Mesenchymal stem cell (in vitro differentiated cells and primary cell): ENCODE results near the gene SUCLG1.

Source experiments
- DNase-seq: peaks from one replicate; pipeline ENCODE4 v3.0.0-alpha.2; 2013
- H2AFZ ChIP-seq: one replicate; pipeline ENCODE4 v1.6.1; 2013; ENCODE audit warnings: low read depth, mild to moderate bottlenecking, control low read depth, inconsistent platforms, low read length, moderate library complexity
- H2AK5ac ChIP-seq: 2 replicates; pipeline ENCODE4 v1.6.1; 2013; ENCODE audit warnings: low read length, moderate library complexity, mild to moderate bottlenecking, inconsistent platforms; ENCODE audit not compliant: severe bottlenecking
- H2BK120ac ChIP-seq: one replicate; pipeline ENCODE4 v1.6.1; 2013; ENCODE audit warnings: low read depth, mild to moderate bottlenecking, inconsistent platforms, low read length, moderate library complexity
- H2BK12ac ChIP-seq, 2 experiments: one replicate each; pipeline ENCODE4 v1.6.1; 2013; ENCODE audit warnings: inconsistent platforms in 2 of 2, low read length in 2 of 2, mild to moderate bottlenecking in 2 of 2, moderate library complexity in 2 of 2, control low read depth in 1 of 2
- H2BK15ac ChIP-seq: one replicate; pipeline ENCODE4 v1.6.1; 2013; ENCODE audit warnings: mild to moderate bottlenecking, low read depth, inconsistent platforms; ENCODE audit not compliant: poor library complexity, severe bottlenecking
- H2BK5ac ChIP-seq: 2 replicates; pipeline ENCODE4 v1.6.1; 2013; ENCODE audit warnings: low read depth, mild to moderate bottlenecking, low read length, control low read depth, inconsistent platforms; ENCODE audit not compliant: poor library complexity, severe bottlenecking
- H3K14ac ChIP-seq, 2 experiments: one replicate each; pipeline ENCODE4 v1.6.1; 2013; ENCODE audit warnings: inconsistent platforms in 2 of 2, low read length in 2 of 2, control low read depth in 1 of 2, mild to moderate bottlenecking in 1 of 2, moderate library complexity in 1 of 2
- H3K18ac ChIP-seq, 2 experiments: one replicate each; pipeline ENCODE4 v1.6.1; 2013; ENCODE audit warnings: inconsistent platforms in 2 of 2, low read length in 2 of 2, control low read depth in 1 of 2, low read depth in 1 of 2, mild to moderate bottlenecking in 1 of 2
- H3K23ac ChIP-seq, 2 experiments: one replicate each; pipeline ENCODE4 v1.6.1; 2013; ENCODE audit warnings: inconsistent platforms in 2 of 2, low read length in 2 of 2, mild to moderate bottlenecking in 2 of 2, moderate library complexity in 2 of 2, control low read depth in 1 of 2
- H3K27ac ChIP-seq: 2 replicates; pipeline ENCODE4 v1.5.1; 2013; ENCODE audit warnings: mild to moderate bottlenecking, moderate library complexity, low read length, control low read depth, inconsistent platforms; ENCODE audit not compliant: poor library complexity, severe bottlenecking
- H3K27me3 ChIP-seq, 2 experiments: 2 replicates each; pipeline versions ENCODE4 v1.6.1 to v1.7.0; 2013; ENCODE audit warnings: low read length in 2 of 2, mild to moderate bottlenecking in 2 of 2, moderate library complexity in 2 of 2, control low read depth in 1 of 2, inconsistent platforms in 1 of 2; ENCODE audit not compliant: control insufficient read depth in 1 of 2, insufficient read depth in 1 of 2
- H3K36me3 ChIP-seq, 2 experiments: 2 replicates each; pipeline versions ENCODE4 v1.6.1 to v1.7.0; 2013; ENCODE audit warnings: low read length in 2 of 2, control low read depth in 1 of 2, inconsistent platforms in 1 of 2, low read depth in 1 of 2, mild to moderate bottlenecking in 1 of 2; ENCODE audit not compliant: insufficient read depth in 2 of 2, control insufficient read depth in 1 of 2
- H3K4ac ChIP-seq, 2 experiments: one replicate each; pipeline ENCODE4 v1.6.1; 2013; ENCODE audit warnings: inconsistent platforms in 2 of 2, low read length in 2 of 2, mild to moderate bottlenecking in 2 of 2, moderate library complexity in 2 of 2, control low read depth in 1 of 2, low read depth in 1 of 2
- H3K4me1 ChIP-seq: 2 replicates; pipeline ENCODE4 v1.6.1; 2013; ENCODE audit warnings: low read depth, low read length, control low read depth; ENCODE audit not compliant: control insufficient read depth, insufficient read depth
- H3K4me2 ChIP-seq: 2 replicates; pipeline ENCODE4 v1.6.1; 2013; ENCODE audit warnings: low read length, mild to moderate bottlenecking, inconsistent platforms; ENCODE audit not compliant: poor library complexity, severe bottlenecking
- H3K4me3 ChIP-seq, 2 experiments: 2 replicates each; pipeline versions ENCODE4 v1.5.1 to v1.7.0; 2013; ENCODE audit warnings: low read length in 2 of 2, mild to moderate bottlenecking in 2 of 2, control low read depth in 1 of 2, low read depth in 1 of 2; ENCODE audit not compliant: insufficient read depth in 1 of 2
- H3K79me1 ChIP-seq: replicated peaks from 2 replicates; pipeline ENCODE4 v1.6.1; 2013; ENCODE audit warnings: mild to moderate bottlenecking, control low read depth, low read length, inconsistent platforms; ENCODE audit not compliant: poor library complexity, severe bottlenecking
- H3K9ac ChIP-seq: 2 replicates; pipeline ENCODE4 v1.7.0; 2013; ENCODE audit warnings: mild to moderate bottlenecking, low read length, moderate library complexity
- H3K9me3 ChIP-seq: 2 replicates; pipeline ENCODE4 v1.7.0; 2013; ENCODE audit warnings: mild to moderate bottlenecking, low read length; ENCODE audit not compliant: control insufficient read depth
- H4K8ac ChIP-seq: one replicate; pipeline ENCODE4 v1.6.1; 2013; ENCODE audit warnings: inconsistent platforms, mild to moderate bottlenecking, low read length, moderate library complexity
- H4K91ac ChIP-seq: one replicate; pipeline ENCODE4 v1.6.1; 2013; ENCODE audit warnings: mild to moderate bottlenecking, low read length, inconsistent platforms
- WGBS: methylation state at CpG from one replicate; pipeline ENCODE4 v1.1.7; 2013; ENCODE audit warnings: mixed read lengths; 5-methylcytosine and 5-hydroxymethylcytosine counted together

Gene SUCLG1

GRCh38 chr2:84495539-84496146 is 36.6 kb upstream of the SUCLG1 start:
- no peak overlapping the region for H3K4me3 ChIP-seq
- H3K14ac ChIP-seq = no peak overlapping the region
- H2BK120ac ChIP-seq = no peak overlapping the region
- no peak overlapping the region for H2BK12ac ChIP-seq
- H3K23ac ChIP-seq = no peak overlapping the region
- no peaks in the 10 kb centered on the region for H3K27me3 ChIP-seq
- no peak overlapping the region for H2BK15ac ChIP-seq
- H3K9ac ChIP-seq = no peak overlapping the region
- H3K4me2 ChIP-seq = no peak overlapping the region
- H2AK5ac ChIP-seq = no peak overlapping the region
- H2AFZ ChIP-seq = no peak overlapping the region
- H3K36me3 ChIP-seq = no peaks in the 10 kb centered on the region
- no peak overlapping the region for H4K8ac ChIP-seq
- no peak overlapping the region for H4K91ac ChIP-seq
- no peak overlapping the region for H3K27ac ChIP-seq
- WGBS = 32% methylated on average over 8 of the region's 8 CpGs
- no peaks in the 10 kb centered on the region for H3K9me3 ChIP-seq
- H3K4me1 ChIP-seq = peaks cover 3% of the 10 kb centered on the region
- DNase-seq = peak; percentile 76
- no peak overlapping the region for H3K18ac ChIP-seq
- no peak overlapping the region for H3K4ac ChIP-seq
- H3K79me1 ChIP-seq = no peaks in the 10 kb centered on the region
- H2BK5ac ChIP-seq = no peak overlapping the region

- Histone ChIP-seq H4K8ac (no peak overlapping the region), H3K36me3 (no peaks in the 10 kb centered on the region), H4K91ac (no peak overlapping the region), H3K18ac (no peak overlapping the region), H2AFZ (peak overlapping the region; percentile 42), H3K4me2 (no peak overlapping the region), H3K4me1 (peaks cover 3% of the 10 kb centered on the region), H3K23ac (no peak overlapping the region), H3K27me3 (no peaks in the 10 kb centered on the region), H3K4ac (no peak overlapping the region), H3K27ac (no peak overlapping the region), H2BK5ac (no peak overlapping the region), H3K14ac (no peak overlapping the region), H3K79me1 (no peaks in the 10 kb centered on the region), H2BK120ac (no peak overlapping the region), H2BK15ac (no peak overlapping the region), H2AK5ac (no peak overlapping the region), H2BK12ac (no peak overlapping the region), H3K9me3 (no peaks in the 10 kb centered on the region), H3K9ac (no peak overlapping the region), H3K4me3 (no peak overlapping the region)
- WGBS = 0% methylated on average over 1 of the region's 4 CpGs
- peak; percentile 33 for DNase-seq
These were observed 35.0 kb upstream of the SUCLG1 start for GRCh38 chr2:84494070-84494469.

- H2BK12ac ChIP-seq = no peak overlapping the region
- 10% methylated on average over 5 of the region's 5 CpGs for WGBS
These were observed 34.4 kb upstream of the SUCLG1 start for GRCh38 chr2:84493514-84493913.

GRCh38 chr2:84492571-84492970 is 33.5 kb upstream of the SUCLG1 start:
- Histone ChIP-seq H2AK5ac (no peak overlapping the region), H3K23ac (no peak overlapping the region), H2BK12ac (no peak overlapping the region), H3K36me3 (no peaks in the 10 kb centered on the region), H2AFZ (no peak overlapping the region), H2BK15ac (no peak overlapping the region), H2BK5ac (no peak overlapping the region), H2BK120ac (no peak overlapping the region), H3K4me3 (no peak overlapping the region), H3K27ac (no peak overlapping the region), H3K4ac (no peak overlapping the region), H4K8ac (no peak overlapping the region), H3K27me3 (no peaks in the 10 kb centered on the region), H3K4me1 (peaks cover 3% of the 10 kb centered on the region), H3K79me1 (no peaks in the 10 kb centered on the region), H3K18ac (no peak overlapping the region), H4K91ac (no peak overlapping the region), H3K4me2 (no peak overlapping the region), H3K9ac (no peak overlapping the region), H3K9me3 (no peaks in the 10 kb centered on the region), H3K14ac (no peak overlapping the region)
- no peak for DNase-seq
- WGBS = no CpG with 5 or more reads among the region's 1 CpG

More at GRCh38 chr2:84493514-84493913, 34.4 kb upstream of the SUCLG1 start:
- Histone ChIP-seq H3K14ac (no peak overlapping the region), H3K23ac (no peak overlapping the region), H3K4ac (no peak overlapping the region), H3K4me3 (no peak overlapping the region), H3K27me3 (no peaks in the 10 kb centered on the region), H2BK5ac (no peak overlapping the region), H2BK15ac (no peak overlapping the region), H3K4me1 (peaks cover 3% of the 10 kb centered on the region), H4K8ac (no peak overlapping the region), H3K18ac (no peak overlapping the region), H3K79me1 (no peaks in the 10 kb centered on the region), H3K27ac (no peak overlapping the region), H3K36me3 (no peaks in the 10 kb centered on the region), H2AFZ (no peak overlapping the region), H3K9me3 (no peaks in the 10 kb centered on the region), H3K4me2 (no peak overlapping the region), H2BK120ac (no peak overlapping the region), H2AK5ac (no peak overlapping the region), H3K9ac (no peak overlapping the region), H4K91ac (no peak overlapping the region)
- peak; percentile 67 for DNase-seq
